ENCODE measurements around the gene TDRD3. TPM values are rescaled to one million over a fixed set of nuclear protein-coding genes. Genes with fewer than 3 reads are reported as not detected.

Gene TDRD3
- total and polyA plus RNA-seq, 7 donors: 14.0 to 39.7 (median 29.1) TPM

GRCh38 chr13:60411464-60411863 lies 14.4 kb downstream of the TDRD3 start:
- H3K4me1 ChIP-seq: peaks cover 39% of the 10 kb centered on the region
- no peaks in the 10 kb centered on the region for H3K36me3 ChIP-seq (ENCODE audit: insufficient read depth in 1 of 2, low read depth in 1 of 2)
- DNase-seq: no peak
- ATAC-seq: no peak
- H3K9me3 ChIP-seq: no peaks in the 10 kb centered on the region
- no peak overlapping the region for H3K4me3 ChIP-seq
- H3K27ac ChIP-seq: no peak overlapping the region
- 48 to 76% (median 69%) methylated on average over 1 of the region's 1 CpG for WGBS, 3 donors
- no peak for TF ChIP-seq CTCF (IDR thresholded peaks at IDR 0.05)
- intact Hi-C loops (cut with DNase I): no loop called here
- no peaks in the 10 kb centered on the region for H3K27me3 ChIP-seq (ENCODE audit: insufficient read depth in 3 of 3, low read length in 2 of 3)

GRCh38 chr13:60411983-60412382 lies 15.0 kb downstream of the TDRD3 start:
- no peak for TF ChIP-seq CTCF (IDR thresholded peaks at IDR 0.05)
- no peaks in the 10 kb centered on the region for H3K9me3 ChIP-seq
- H3K27me3 ChIP-seq (ENCODE audit: insufficient read depth in 3 of 3, low read length in 2 of 3): no peaks in the 10 kb centered on the region
- intact Hi-C loops (cut with DNase I): no loop called here
- no peaks in the 10 kb centered on the region for H3K36me3 ChIP-seq (ENCODE audit: insufficient read depth in 1 of 2, low read depth in 1 of 2)
- H3K4me3 ChIP-seq: no peak overlapping the region
- DNase-seq (no peak), ATAC-seq (no peak)
- 66 to 84% (median 80%) methylated on average over 2 of the region's 2 CpGs for WGBS, 3 donors
- no peak overlapping the region for H3K27ac ChIP-seq
- peaks cover 38% of the 10 kb centered on the region for H3K4me1 ChIP-seq

GRCh38 chr13:60412909-60413616 lies 16.0 kb downstream of the TDRD3 start:
- WGBS, 3 donors: 93 to 96% (median 93%) methylated on average over 3 of the region's 3 CpGs
- Histone ChIP-seq H3K27ac (no peak overlapping the region), H3K27me3 (ENCODE audit: insufficient read depth in 3 of 3, low read length in 2 of 3) (no peaks in the 10 kb centered on the region), H3K4me1 (peaks cover 38% of the 10 kb centered on the region), H3K4me3 (no peak overlapping the region), H3K36me3 (ENCODE audit: insufficient read depth in 1 of 2, low read depth in 1 of 2) (no peaks in the 10 kb centered on the region), H3K9me3 (no peaks in the 10 kb centered on the region)
- intact Hi-C loops (cut with DNase I): no loop called here
- TF ChIP-seq CTCF (IDR thresholded peaks at IDR 0.05): no peak
- ATAC-seq: no peak
- no peak for DNase-seq

GRCh38 chr13:60414177-60414576 lies 17.2 kb downstream of the TDRD3 start:
- Histone ChIP-seq H3K4me1 (peaks cover 38% of the 10 kb centered on the region), H3K36me3 (ENCODE audit: insufficient read depth in 1 of 2, low read depth in 1 of 2) (no peaks in the 10 kb centered on the region)
- no peak for ATAC-seq

More at GRCh38 chr13:60414177-60414576, 17.2 kb downstream of the TDRD3 start:
- no peak for DNase-seq
- intact Hi-C loops (cut with DNase I): no loop called here
- no peak overlapping the region for H3K27ac ChIP-seq
- H3K27me3 ChIP-seq (ENCODE audit: insufficient read depth in 3 of 3, low read length in 2 of 3): no peaks in the 10 kb centered on the region
- no peak for TF ChIP-seq CTCF (IDR thresholded peaks at IDR 0.05)
- no peak overlapping the region for H3K4me3 ChIP-seq
- H3K9me3 ChIP-seq: no peaks in the 10 kb centered on the region

All from psoas muscle (tissue), 8 donors.